Measurements from ENCODE around the gene CYP2E1. TPM values are rescaled to one million over a fixed set of nuclear protein-coding genes. Genes with fewer than 3 reads are reported as not detected.

The CYP2E1 gene
- total RNA-seq, 1 donor from 2014 or later, result 2.7 TPM

GRCh38 chr10:133529576-133529946 is 2.4 kb downstream of the CYP2E1 start:
- no peak overlapping the region for H3K27ac Mint-ChIP-seq (ENCODE audit: unreplicated experiment)
- DNase-seq (ENCODE audit: low spot score), result no peak
- no peaks in the 10 kb centered on the region for H3K27me3 Mint-ChIP-seq (ENCODE audit: low read depth)
- no peaks in the 10 kb centered on the region for H3K4me1 Mint-ChIP-seq (ENCODE audit: low read depth)
- no peaks in the 10 kb centered on the region for H3K9me3 Mint-ChIP-seq (ENCODE audit: low read depth)
- H3K4me3 Mint-ChIP-seq (ENCODE audit: unreplicated experiment), result no peak overlapping the region
- no peak for TF ChIP-seq CTCF (IDR thresholded peaks at IDR 0.05)
- peaks cover 14% of the 10 kb centered on the region for H3K36me3 Mint-ChIP-seq (ENCODE audit: low read depth)

GRCh38 chr10:133530506-133530905 is 3.3 kb downstream of the CYP2E1 start:
- DNase-seq (ENCODE audit: low spot score), result no peak
- no peaks in the 10 kb centered on the region for H3K9me3 Mint-ChIP-seq (ENCODE audit: low read depth)

GRCh38 chr10:133532871-133533270 is 5.7 kb downstream of the CYP2E1 start:
- no peak for TF ChIP-seq CTCF (IDR thresholded peaks at IDR 0.05)
- Mint-ChIP-seq H3K9me3 (ENCODE audit: low read depth) (peaks cover 3% of the 10 kb centered on the region), H3K4me1 (ENCODE audit: low read depth) (peaks cover 5% of the 10 kb centered on the region), H3K36me3 (ENCODE audit: low read depth) (peaks cover 17% of the 10 kb centered on the region), H3K27me3 (ENCODE audit: low read depth) (no peaks in the 10 kb centered on the region), H3K27ac (ENCODE audit: unreplicated experiment) (no peak overlapping the region), H3K4me3 (ENCODE audit: unreplicated experiment) (no peak overlapping the region)
- DNase-seq (ENCODE audit: low spot score), result no peak

More at GRCh38 chr10:133530506-133530905, 3.3 kb downstream of the CYP2E1 start:
- peaks cover 14% of the 10 kb centered on the region for H3K36me3 Mint-ChIP-seq (ENCODE audit: low read depth)
- H3K4me1 Mint-ChIP-seq (ENCODE audit: low read depth), result no peaks in the 10 kb centered on the region
- no peak overlapping the region for H3K27ac Mint-ChIP-seq (ENCODE audit: unreplicated experiment)
- no peak overlapping the region for H3K4me3 Mint-ChIP-seq (ENCODE audit: unreplicated experiment)
- no peak for TF ChIP-seq CTCF (IDR thresholded peaks at IDR 0.05)
- no peaks in the 10 kb centered on the region for H3K27me3 Mint-ChIP-seq (ENCODE audit: low read depth)

- Mint-ChIP-seq H3K4me1 (ENCODE audit: low read depth) (peaks cover 6% of the 10 kb centered on the region), H3K36me3 (ENCODE audit: low read depth) (peaks cover 20% of the 10 kb centered on the region), H3K9me3 (ENCODE audit: low read depth) (peaks cover 3% of the 10 kb centered on the region), H3K27me3 (ENCODE audit: low read depth) (no peaks in the 10 kb centered on the region), H3K4me3 (ENCODE audit: unreplicated experiment) (no peak overlapping the region), H3K27ac (ENCODE audit: unreplicated experiment) (no peak overlapping the region)
- no peak for DNase-seq (ENCODE audit: low spot score)
- TF ChIP-seq CTCF (IDR thresholded peaks at IDR 0.05), result no peak
Observed at GRCh38 chr10:133534417-133534816, 7.3 kb downstream of the CYP2E1 start.

GRCh38 chr10:133536198-133536597 is 9.0 kb downstream of the CYP2E1 start:
- DNase-seq (ENCODE audit: low spot score), result no peak
- no peak for TF ChIP-seq CTCF (IDR thresholded peaks at IDR 0.05)
- Mint-ChIP-seq H3K36me3 (ENCODE audit: low read depth) (peaks cover 14% of the 10 kb centered on the region), H3K27ac (ENCODE audit: unreplicated experiment) (no peak overlapping the region), H3K9me3 (ENCODE audit: low read depth) (peaks cover 3% of the 10 kb centered on the region), H3K4me1 (ENCODE audit: low read depth) (peaks cover 6% of the 10 kb centered on the region), H3K4me3 (ENCODE audit: unreplicated experiment) (no peak overlapping the region), H3K27me3 (ENCODE audit: low read depth) (no peaks in the 10 kb centered on the region)
